ENCODE results near the gene RHBDL1. TPM values are rescaled to one million over a fixed set of nuclear protein-coding genes. Genes with fewer than 3 reads are reported as not detected.

Gene RHBDL1
- total RNA-seq, 1 experiment from 2014 or later = 3.6 TPM

- Histone ChIP-seq H3K4me1 (ENCODE audit: low read length) (peaks cover 29% of the 10 kb centered on the region), H4K20me1 (ENCODE audit: insufficient read depth, low read depth, low read length) (peaks cover 20% of the 10 kb centered on the region), H3K4me2 (ENCODE audit: low read depth, low read length, poor library complexity, severe bottlenecking) (no peak overlapping the region), H3K27me3 (ENCODE audit: low read length) (no peaks in the 10 kb centered on the region), H3K9me2 (replicated peaks; ENCODE audit: insufficient read depth, low read length) (no peaks in the 10 kb centered on the region), H3K36me3 (ENCODE audit: insufficient read depth, low read length) (peaks cover 4% of the 10 kb centered on the region; the same call in 1 of the 2 replicates), H2AFZ (ENCODE audit: low read length) (no peak overlapping the region), H3K9ac (ENCODE audit: low read length) (no peak overlapping the region), H3K27ac (ENCODE audit: low read length) (no peak overlapping the region), H3K79me2 (ENCODE audit: low read length) (peaks cover 26% of the 10 kb centered on the region), H3K9me3 (ENCODE audit: low read length) (no peaks in the 10 kb centered on the region), H3K4me3 (ENCODE audit: low read length) (no peak overlapping the region)
- DNase-seq = no peak
Observed at GRCh38 chr16:678209-678857, 2.9 kb downstream of the RHBDL1 start.

GRCh38 chr16:678858-679813 lies 3.7 kb downstream of the RHBDL1 start:
- H3K27me3 ChIP-seq (ENCODE audit: low read length) = no peaks in the 10 kb centered on the region
- peaks cover 30% of the 10 kb centered on the region for H3K4me1 ChIP-seq (ENCODE audit: low read length)
- no peaks in the 10 kb centered on the region for H3K9me2 ChIP-seq (replicated peaks; ENCODE audit: insufficient read depth, low read length)
- no peaks in the 10 kb centered on the region for H3K9me3 ChIP-seq (ENCODE audit: low read length)
- DNase-seq = peak; percentile 85
- H3K4me3 ChIP-seq (ENCODE audit: low read length) = no peak overlapping the region
- peaks cover 27% of the 10 kb centered on the region for H3K79me2 ChIP-seq (ENCODE audit: low read length)
- H3K4me2 ChIP-seq (ENCODE audit: low read depth, low read length, poor library complexity, severe bottlenecking) = peak overlapping the region; percentile 23
- H4K20me1 ChIP-seq (ENCODE audit: insufficient read depth, low read depth, low read length) = peaks cover 20% of the 10 kb centered on the region
- peaks cover 4% of the 10 kb centered on the region; the same call in 1 of the 2 replicates for H3K36me3 ChIP-seq (ENCODE audit: insufficient read depth, low read length)
- peak overlapping the region; percentile 41; the same call in 1 of the 2 replicates for H3K9ac ChIP-seq (ENCODE audit: low read length)
- no peak overlapping the region for H3K27ac ChIP-seq (ENCODE audit: low read length)
- no peak overlapping the region for H2AFZ ChIP-seq (ENCODE audit: low read length)

DNA sequence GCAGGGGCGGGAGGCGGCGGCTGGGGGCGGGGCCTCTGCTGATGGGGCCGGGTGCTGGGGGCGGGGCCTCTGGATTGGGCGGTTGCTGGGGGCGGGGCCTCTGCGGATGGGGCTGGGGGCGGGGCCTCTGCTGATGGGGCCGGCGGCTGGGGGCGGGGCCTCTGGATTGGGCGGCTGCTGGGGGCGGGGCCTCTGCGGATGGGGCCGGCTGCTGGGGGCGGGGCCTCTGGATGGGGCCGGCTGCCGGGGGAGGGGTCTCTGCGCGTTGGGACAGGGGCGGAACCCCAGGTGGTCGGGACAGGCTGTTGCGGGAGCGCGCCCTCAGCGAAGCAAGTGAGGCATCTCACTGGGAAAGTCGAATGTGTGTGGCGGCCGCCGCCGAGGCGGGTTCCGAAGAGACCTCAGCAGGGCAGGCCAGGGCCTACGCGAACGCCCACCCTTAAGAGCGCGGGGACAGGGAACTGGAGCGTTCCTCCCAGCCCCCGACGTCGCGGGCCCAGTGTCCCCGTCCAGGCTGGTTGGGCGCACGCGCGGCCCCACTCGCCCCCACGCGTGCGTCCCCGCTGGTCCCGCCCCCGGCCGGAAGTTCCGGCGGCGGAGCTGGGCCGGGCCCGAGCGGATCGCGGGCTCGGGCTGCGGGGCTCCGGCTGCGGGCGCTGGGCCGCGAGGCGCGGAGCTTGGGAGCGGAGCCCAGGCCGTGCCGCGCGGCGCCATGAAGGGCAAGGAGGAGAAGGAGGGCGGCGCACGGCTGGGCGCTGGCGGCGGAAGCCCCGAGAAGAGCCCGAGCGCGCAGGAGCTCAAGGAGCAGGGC lies 4.5 kb downstream of the RHBDL1 start, which contains the start of gene STUB1:
Gene STUB1 (plus strand): TSS at position 597 of the 811 bp plus-strand sequence. CDS start 116 bp downstream, at position 713.
- H3K9me3 ChIP-seq (ENCODE audit: low read length) = no peaks in the 10 kb centered on the region
- peaks cover 30% of the 10 kb centered on the region for H3K4me1 ChIP-seq (ENCODE audit: low read length)
- H3K27me3 ChIP-seq (ENCODE audit: low read length) = no peaks in the 10 kb centered on the region
- DNase-seq = peak; percentile 96
- peak within 1 kb of the TSS; percentile 93 for H3K4me2 ChIP-seq (ENCODE audit: low read depth, low read length, poor library complexity, severe bottlenecking)
- H3K27ac ChIP-seq (ENCODE audit: low read length) = peak within 1 kb of the TSS; percentile 75
- H4K20me1 ChIP-seq (ENCODE audit: insufficient read depth, low read depth, low read length) = peaks cover 17% of the 10 kb centered on the region
- H3K9me2 ChIP-seq (replicated peaks; ENCODE audit: insufficient read depth, low read length) = no peaks in the 10 kb centered on the region
- no peak within 1 kb of the TSS for H2AFZ ChIP-seq (ENCODE audit: low read length)
- peaks cover 27% of the 10 kb centered on the region for H3K79me2 ChIP-seq (ENCODE audit: low read length)
- 0 out of 2 replicates have a peak, but pooled peaks cover 4% of the 10 kb centered on the region for H3K36me3 ChIP-seq (ENCODE audit: insufficient read depth, low read length)
- peak within 1 kb of the TSS; percentile 89 for H3K4me3 ChIP-seq (ENCODE audit: low read length)
- H3K9ac ChIP-seq (ENCODE audit: low read length) = peak within 1 kb of the TSS; percentile 96

- peak overlapping the region; percentile 89 for H3K4me3 ChIP-seq (ENCODE audit: low read length)
- 0 out of 2 replicates have a peak, but pooled peaks cover 4% of the 10 kb centered on the region for H3K36me3 ChIP-seq (ENCODE audit: insufficient read depth, low read length)
- H2AFZ ChIP-seq (ENCODE audit: low read length) = no peak overlapping the region
- peak overlapping the region; percentile 96 for H3K9ac ChIP-seq (ENCODE audit: low read length)
- no peaks in the 10 kb centered on the region for H3K27me3 ChIP-seq (ENCODE audit: low read length)
- peak overlapping the region; percentile 93 for H3K4me2 ChIP-seq (ENCODE audit: low read depth, low read length, poor library complexity, severe bottlenecking)
- no peaks in the 10 kb centered on the region for H3K9me3 ChIP-seq (ENCODE audit: low read length)
- H3K4me1 ChIP-seq (ENCODE audit: low read length) = peaks cover 30% of the 10 kb centered on the region
- H4K20me1 ChIP-seq (ENCODE audit: insufficient read depth, low read depth, low read length) = peaks cover 15% of the 10 kb centered on the region
- DNase-seq = no peak
- H3K9me2 ChIP-seq (replicated peaks; ENCODE audit: insufficient read depth, low read length) = no peaks in the 10 kb centered on the region
- peaks cover 27% of the 10 kb centered on the region for H3K79me2 ChIP-seq (ENCODE audit: low read length)
- peak overlapping the region; percentile 75 for H3K27ac ChIP-seq (ENCODE audit: low read length)
Observed at GRCh38 chr16:680625-680945, 5.1 kb downstream of the RHBDL1 start.

GRCh38 chr16:680967-681745 lies 5.7 kb downstream of the RHBDL1 start:
- peak; percentile 71 for DNase-seq
- Histone ChIP-seq H3K79me2 (ENCODE audit: low read length) (peaks cover 27% of the 10 kb centered on the region), H3K27me3 (ENCODE audit: low read length) (no peaks in the 10 kb centered on the region), H3K9me3 (ENCODE audit: low read length) (no peaks in the 10 kb centered on the region), H3K4me3 (ENCODE audit: low read length) (peak overlapping the region; percentile 89), H3K4me2 (ENCODE audit: low read depth, low read length, poor library complexity, severe bottlenecking) (peak overlapping the region; percentile 93), H2AFZ (ENCODE audit: low read length) (no peak overlapping the region), H3K4me1 (ENCODE audit: low read length) (peaks cover 30% of the 10 kb centered on the region), H3K27ac (ENCODE audit: low read length) (peak overlapping the region; percentile 75), H3K36me3 (ENCODE audit: insufficient read depth, low read length) (0 out of 2 replicates have a peak, but pooled peaks cover 4% of the 10 kb centered on the region), H3K9ac (ENCODE audit: low read length) (peak overlapping the region; percentile 96), H4K20me1 (ENCODE audit: insufficient read depth, low read depth, low read length) (peaks cover 15% of the 10 kb centered on the region), H3K9me2 (replicated peaks; ENCODE audit: insufficient read depth, low read length) (no peaks in the 10 kb centered on the region)

- peak overlapping the region; percentile 96 for H3K9ac ChIP-seq (ENCODE audit: low read length)
- no peaks in the 10 kb centered on the region for H3K27me3 ChIP-seq (ENCODE audit: low read length)
- no peak overlapping the region for H3K27ac ChIP-seq (ENCODE audit: low read length)
- peak overlapping the region; percentile 89 for H3K4me3 ChIP-seq (ENCODE audit: low read length)
- H3K9me3 ChIP-seq (ENCODE audit: low read length) = no peaks in the 10 kb centered on the region
- no peak overlapping the region for H2AFZ ChIP-seq (ENCODE audit: low read length)
- H3K79me2 ChIP-seq (ENCODE audit: low read length) = peaks cover 27% of the 10 kb centered on the region
- H3K9me2 ChIP-seq (replicated peaks; ENCODE audit: insufficient read depth, low read length) = no peaks in the 10 kb centered on the region
- DNase-seq = no peak
- H3K36me3 ChIP-seq (ENCODE audit: insufficient read depth, low read length) = 0 out of 2 replicates have a peak, but pooled peaks cover 4% of the 10 kb centered on the region
- peak overlapping the region; percentile 93 for H3K4me2 ChIP-seq (ENCODE audit: low read depth, low read length, poor library complexity, severe bottlenecking)
- peaks cover 30% of the 10 kb centered on the region for H3K4me1 ChIP-seq (ENCODE audit: low read length)
- H4K20me1 ChIP-seq (ENCODE audit: insufficient read depth, low read depth, low read length) = peaks cover 13% of the 10 kb centered on the region
Observed at GRCh38 chr16:681746-682427, 6.4 kb downstream of the RHBDL1 start.
